HG03457 (cell line): Measurements from ENCODE around the gene CCT6A.
A peak's percentile ranks its signal among the peaks of the same experiment; 100 is the strongest.
"Not testable (repeated sequence)": the region's sequence is repeated elsewhere in the genome, so short reads cannot be mapped to it uniquely, and the experiment has no call there.

Experiments
- ATAC-seq: cut with Tn5 transposase; IDR thresholded peaks from one replicate; pipeline ENCODE4 v1.9.1; 2021; ENCODE audit warnings: moderate number of reproducible peaks; ENCODE audit not compliant: unreplicated experiment

CCT6A gene

DNA sequence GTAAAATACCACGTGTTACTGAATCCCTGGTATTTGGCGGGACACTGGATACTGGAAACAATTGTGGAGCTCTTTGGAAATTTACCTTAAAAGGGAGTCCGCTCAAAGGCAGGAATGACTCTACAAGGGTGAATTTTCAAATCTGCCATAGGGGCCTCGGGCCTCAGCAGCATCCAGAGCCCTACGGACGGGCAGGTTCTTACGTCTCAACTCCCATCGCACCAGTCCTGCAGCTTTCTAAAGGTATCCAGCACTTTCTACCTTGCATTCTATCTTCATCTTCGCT is 569 bp upstream of the CCT6A start:
- ATAC-seq: no peak

GRCh38 chr7:56053379-56053778 is 1.8 kb downstream of the CCT6A start:
- ATAC-seq: no peak

DNA sequence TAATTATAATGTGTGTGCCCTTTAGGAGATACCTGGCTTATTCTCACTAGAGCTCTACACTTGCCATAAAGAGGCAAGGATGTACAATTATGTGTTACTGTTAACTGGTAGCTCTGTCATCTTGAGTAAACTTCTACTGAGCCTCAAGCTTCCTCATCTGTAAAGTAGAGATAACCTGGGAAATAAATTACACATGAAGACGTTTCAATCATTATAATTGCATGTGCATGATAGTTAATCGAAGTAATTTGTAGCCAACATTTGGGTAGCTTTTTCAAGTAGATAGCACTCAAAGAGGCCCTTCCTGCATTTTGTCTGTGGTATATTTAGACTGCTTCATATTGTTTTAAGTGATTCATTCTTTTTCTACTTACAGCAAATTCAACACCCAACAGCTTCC is 2.4 kb downstream of the CCT6A start:
- ATAC-seq: no peak

GRCh38 chr7:56062382-56062781 is 10.8 kb downstream of the CCT6A start:
- no peak for ATAC-seq

DNA sequence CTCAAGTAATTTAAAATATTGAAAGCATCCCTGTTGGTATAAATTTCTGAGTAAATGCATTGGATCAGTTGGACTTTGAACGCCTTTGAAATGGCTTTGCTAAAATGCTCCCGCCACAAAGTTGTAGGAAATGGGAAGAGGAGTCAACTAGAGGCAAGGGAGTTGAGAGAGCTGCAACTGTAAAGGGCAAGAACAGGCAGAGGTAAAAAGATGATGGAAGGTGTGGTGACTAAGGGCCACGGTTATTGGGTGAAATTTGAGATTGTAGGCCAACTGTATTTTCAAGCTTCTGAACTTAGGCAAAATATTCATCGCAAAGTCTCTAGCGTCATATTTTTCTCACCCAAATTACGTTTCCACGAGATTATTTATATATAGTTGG is 11.9 kb downstream of the CCT6A start:
- ATAC-seq: no peak

DNA sequence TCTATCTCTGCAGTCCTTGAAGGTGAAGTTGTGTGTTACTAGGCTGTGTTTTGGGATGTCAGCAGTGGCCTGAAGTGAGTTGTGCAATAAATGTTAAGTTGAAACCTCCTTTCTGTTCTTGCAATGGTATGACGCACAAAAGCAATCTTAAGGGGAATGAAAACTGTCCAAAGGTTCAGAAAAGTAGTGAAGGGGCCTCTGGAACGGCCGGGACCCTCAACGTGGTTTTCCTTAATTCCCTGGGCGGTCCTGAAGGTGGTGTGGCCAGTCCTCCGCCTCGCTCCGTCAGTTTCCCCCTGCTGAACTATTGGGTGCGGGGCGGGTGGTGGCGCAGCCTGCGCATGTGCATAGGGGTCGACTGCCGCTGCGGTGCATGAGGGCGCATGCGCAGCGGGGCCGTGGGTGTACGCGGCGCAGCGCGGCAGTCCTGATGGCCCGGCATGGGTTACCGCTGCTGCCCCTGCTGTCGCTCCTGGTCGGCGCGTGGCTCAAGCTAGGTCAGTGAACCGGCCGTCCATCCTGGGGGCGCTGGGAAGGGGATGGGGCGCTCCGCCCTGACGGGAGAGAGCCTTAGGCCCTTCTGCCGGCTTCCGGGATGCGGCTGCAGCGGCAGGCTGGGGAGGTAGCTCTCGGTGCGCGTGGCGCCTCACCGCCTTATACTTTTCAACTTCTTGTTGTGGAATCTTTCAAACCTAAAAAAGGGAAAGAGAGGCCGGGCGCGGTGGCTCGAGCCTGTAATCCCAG is 12.5 kb downstream of the CCT6A start, which contains the start of gene SUMF2:
Gene SUMF2 (plus strand): TSS at position 405 of the 744 bp plus-strand sequence. CDS start 26 bp downstream, at position 431.
- peak; percentile 76 for ATAC-seq

DNA sequence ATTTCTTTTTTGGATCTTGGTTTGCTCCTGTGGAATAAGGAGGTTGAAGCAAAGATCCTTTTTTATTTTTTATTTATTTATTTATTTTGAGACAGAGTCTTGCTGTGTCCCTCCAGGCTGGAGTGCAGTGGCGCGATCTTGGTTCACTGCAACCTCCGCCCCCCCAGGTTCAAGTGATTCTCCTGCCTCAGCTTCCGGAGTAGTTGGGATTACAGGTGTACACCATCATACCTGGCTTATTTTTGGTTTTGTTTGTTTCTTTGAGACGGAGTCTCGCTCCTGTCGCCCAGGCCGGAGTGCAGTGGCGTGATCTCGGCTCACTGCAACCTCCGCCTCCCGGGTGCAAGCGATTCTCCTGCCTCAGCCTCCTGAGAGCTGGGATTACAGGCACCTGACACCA is 14.8 kb downstream of the CCT6A start:
- not testable (repeated sequence) for ATAC-seq

DNA sequence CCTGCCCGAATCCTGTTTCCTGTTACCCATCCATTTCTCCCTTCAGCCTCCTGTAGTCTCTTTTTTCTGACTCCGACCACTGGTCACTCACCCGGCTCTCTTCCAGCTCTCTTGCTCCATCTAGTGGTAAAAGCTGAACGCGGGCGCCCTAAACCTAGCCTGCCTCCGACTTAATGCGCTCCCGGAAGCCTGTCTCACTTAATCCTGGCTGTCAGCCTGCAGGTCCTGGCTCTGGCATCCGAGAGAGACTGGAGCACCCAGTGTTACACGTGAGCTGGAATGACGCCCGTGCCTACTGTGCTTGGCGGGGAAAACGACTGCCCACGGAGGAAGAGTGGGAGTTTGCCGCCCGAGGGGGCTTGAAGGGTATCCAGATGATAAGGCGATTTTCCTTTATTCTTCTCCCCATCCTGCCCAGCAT is 22.8 kb downstream of the CCT6A start:
- peak; percentile 57 for ATAC-seq

DNA sequence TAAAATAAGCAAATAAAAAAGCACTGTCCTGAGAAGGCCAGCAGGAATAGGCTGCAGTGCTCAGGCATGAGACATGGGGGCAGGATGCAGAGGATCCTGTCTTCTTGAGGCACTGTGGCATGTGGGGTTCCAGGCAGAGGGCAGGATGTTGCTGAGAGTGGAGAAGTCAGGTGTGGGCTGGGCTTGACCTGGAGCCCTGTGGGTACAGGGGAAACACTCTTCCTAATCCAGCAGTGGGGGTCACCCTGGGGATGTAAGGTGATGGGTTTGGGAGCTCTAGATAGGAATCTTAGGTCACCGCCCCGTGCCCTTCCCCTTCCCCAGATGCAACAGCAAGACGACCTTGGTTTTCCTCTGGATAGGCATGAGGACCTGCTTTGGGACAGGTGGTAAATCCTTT is 26.1 kb downstream of the CCT6A start:
- no peak for ATAC-seq

GRCh38 chr7:56078196-56078595 is 26.6 kb downstream of the CCT6A start:
- ATAC-seq: no peak

DNA sequence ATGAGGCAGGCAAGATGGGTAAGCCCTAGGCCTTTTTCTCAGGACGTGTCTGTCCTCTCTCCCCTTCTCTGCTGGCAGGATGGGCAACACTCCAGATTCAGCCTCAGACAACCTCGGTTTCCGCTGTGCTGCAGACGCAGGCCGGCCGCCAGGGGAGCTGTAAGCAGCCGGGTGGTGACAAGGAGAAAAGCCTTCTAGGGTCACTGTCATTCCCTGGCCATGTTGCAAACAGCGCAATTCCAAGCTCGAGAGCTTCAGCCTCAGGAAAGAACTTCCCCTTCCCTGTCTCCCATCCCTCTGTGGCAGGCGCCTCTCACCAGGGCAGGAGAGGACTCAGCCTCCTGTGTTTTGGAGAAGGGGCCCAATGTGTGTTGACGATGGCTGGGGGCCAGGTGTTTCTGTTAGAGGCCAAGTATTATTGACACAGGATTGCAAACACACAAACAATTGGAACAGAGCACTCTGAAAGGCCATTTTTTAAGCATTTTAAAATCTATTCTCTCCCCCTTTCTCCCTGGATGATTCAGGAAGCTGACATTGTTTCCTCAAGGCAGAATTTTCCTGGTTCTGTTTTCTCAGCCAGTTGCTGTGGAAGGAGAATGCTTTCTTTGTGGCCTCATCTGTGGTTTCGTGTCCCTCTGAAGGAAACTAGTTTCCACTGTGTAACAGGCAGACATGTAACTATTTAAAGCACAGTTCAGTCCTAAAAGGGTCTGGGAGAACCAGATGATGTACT is 28.1 kb downstream of the CCT6A start:
- ATAC-seq: no peak

GRCh38 chr7:56080726-56081435 is 29.3 kb downstream of the CCT6A start:
- ATAC-seq: not testable (repeated sequence)

GRCh38 chr7:56081626-56082340 is 30.2 kb downstream of the CCT6A start:
- no peak for ATAC-seq

DNA sequence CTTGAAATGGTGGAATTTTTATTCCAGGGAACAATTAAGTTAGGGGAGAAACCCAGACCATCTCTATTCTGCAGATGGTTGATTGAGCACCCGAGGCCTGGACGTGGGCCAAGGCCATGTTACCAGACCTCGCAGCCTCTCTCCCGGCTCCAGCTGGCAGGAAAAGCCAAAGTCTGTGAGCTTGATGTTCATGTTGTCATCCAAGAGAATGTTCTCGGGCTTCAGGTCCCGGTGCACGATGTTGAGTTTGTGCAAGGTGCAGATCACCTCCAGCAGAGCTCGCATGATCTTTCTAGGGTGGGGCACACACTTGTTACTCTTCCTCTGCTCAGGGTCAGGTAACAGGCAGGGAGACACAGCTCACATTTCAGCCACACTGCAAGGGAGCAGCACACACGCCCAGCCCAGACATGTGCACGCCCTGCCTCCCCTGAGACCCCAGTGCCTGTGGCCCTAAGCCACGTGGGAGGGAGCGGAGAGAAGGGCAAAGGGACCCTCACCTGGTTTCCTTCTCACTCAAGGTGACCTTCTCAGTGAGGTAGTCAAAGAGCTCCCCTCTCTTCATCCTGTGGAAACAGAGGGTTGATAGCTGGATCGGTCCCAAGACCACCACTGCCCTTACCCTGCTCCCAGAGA is 31.7 kb downstream of the CCT6A start:
- no peak for ATAC-seq

GRCh38 chr7:56086761-56087160 is 35.2 kb downstream of the CCT6A start:
- ATAC-seq: no peak

- no peak for ATAC-seq
Observed at GRCh38 chr7:56087445-56087844, 35.9 kb downstream of the CCT6A start.

DNA sequence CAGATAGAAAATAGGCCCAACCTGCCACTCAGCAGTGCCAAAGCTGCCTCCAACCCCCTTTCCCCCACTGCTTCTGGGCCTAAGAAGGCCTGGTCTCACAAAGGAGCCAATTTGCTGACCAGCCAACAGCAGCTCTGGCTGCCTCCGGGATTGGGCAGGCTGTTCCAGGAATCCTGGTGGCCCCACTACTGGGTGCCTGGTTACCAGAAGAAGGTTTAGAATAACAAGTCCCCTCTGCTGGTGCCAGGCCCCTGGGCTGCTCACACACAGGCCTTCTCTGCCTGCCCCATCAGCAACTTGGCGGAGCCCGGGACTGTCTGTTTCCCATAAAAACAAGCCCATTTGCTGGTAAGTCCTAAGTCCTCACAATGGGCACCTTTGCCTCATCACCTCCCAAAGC is 40.0 kb downstream of the CCT6A start:
- ATAC-seq: no peak

- not testable (repeated sequence) for ATAC-seq
Observed at GRCh38 chr7:56092388-56092787, 40.8 kb downstream of the CCT6A start.

DNA sequence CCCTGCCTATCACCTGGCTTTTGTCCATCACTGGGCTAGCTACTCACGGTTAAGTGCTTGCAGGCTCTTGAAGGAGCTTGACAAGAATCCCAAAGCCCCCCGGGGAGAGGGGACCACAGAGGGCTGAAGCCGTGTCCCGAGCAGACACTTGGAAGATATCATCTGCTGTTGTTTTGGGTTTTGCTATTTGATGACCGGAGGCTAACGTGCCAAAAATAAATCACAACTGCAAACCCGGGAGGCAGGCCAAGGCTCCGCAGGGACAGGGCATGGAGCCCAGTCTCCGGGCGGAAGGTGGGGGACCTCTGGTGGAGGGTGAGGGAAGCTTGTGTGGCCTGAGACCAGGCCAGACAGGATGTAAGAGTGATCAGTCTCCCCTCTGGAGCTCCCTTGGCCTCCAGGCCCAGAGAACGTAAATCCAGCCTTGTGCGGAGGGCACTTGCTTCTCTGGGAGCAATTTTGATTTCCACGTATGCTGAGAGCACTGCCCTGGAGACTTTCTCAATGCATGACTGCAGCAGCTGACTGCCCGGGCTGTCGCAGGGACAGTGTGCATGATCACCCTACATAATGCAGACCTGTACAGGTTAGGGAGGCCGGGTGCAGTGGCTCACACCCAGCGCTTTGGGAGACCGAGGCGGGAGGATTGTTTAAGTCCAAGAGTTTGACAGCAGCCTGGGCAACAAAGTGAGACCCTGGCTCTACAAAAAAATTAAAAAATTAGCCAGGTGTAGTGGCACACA is 41.4 kb downstream of the CCT6A start, which contains the start of gene PHKG1:
Gene PHKG1 (minus strand): TSS at position 164 of the 743 bp plus-strand sequence. CDS start 4,011 bp downstream, outside the sequence.
- ATAC-seq: no peak

GRCh38 chr7:56097700-56098099 is 46.1 kb downstream of the CCT6A start:
- no peak for ATAC-seq
